HCT116 (cell line): ENCODE data around the gene ANAPC2. TPM values are rescaled to one million over a fixed set of nuclear protein-coding genes. Genes with fewer than 3 reads are reported as not detected.

Experiments
- ATAC-seq: fragments of 200-7000 bp; cut with Tn5 transposase; 2 replicates; pipeline ENCODE4 v1.9.1; 2020; ENCODE audit warnings: mild to moderate bottlenecking, moderate library complexity
- BruUV-seq: library from RNA; stranded (reverse); fragments of 400-500 nt; replicated peaks from 2 replicates; lab custom pipeline; 2021; lab: Mats Ljungman, UMichigan
- CTCF ChIA-PET: fragments of 300-600 bp; sonication (Branson Sonifier 250); formaldehyde crosslinking; loops from one replicate; lab custom pipeline; 2021; ENCODE audit warnings: antibody characterized with exemption; lab: Charles Lee
- POLR2A ChIA-PET: fragments of 300-600, 350-600 bp; sonication (Branson Sonifier 250); formaldehyde crosslinking; loops from one replicate; lab custom pipeline; 2021; ENCODE audit warnings: antibody characterized with exemption; lab: Charles Lee
- RAD21 ChIA-PET, 2 experiments: fragments of 300-600 bp; sonication (Branson Sonifier 250); formaldehyde crosslinking; loops; one replicate each; lab custom pipeline; 2023; ENCODE audit warnings: low total read pairs in 2 of 2; ENCODE audit not compliant: uncharacterized antibody in 2 of 2, unreplicated experiment in 2 of 2, low non-redundant PET in 1 of 2; lab: Charles Lee
- DNase-seq: peaks from one replicate; pipeline ENCODE4 v3.0.0-alpha.2; 2010; ENCODE audit warnings: low read depth, low spot score
- H2AFZ ChIP-seq: fragments of 200-600 bp; shearing (Covaris generic), sonication (generic); 2 replicates; pipeline ENCODE4 v1.6.1; 2017; ENCODE audit warnings: low read depth, mixed run types, mixed read lengths, antibody characterized with exemption, low read length; ENCODE audit not compliant: poor library complexity, severe bottlenecking
- H3K27ac ChIP-seq: 2 replicates; pipeline ENCODE4 v1.5.1; 2012; ENCODE audit warnings: low read depth, low read length
- H3K27me3 ChIP-seq: fragments of 200-600 bp; sonication (generic); 2 replicates; pipeline ENCODE4 v1.6.1; 2016; ENCODE audit warnings: mixed run types, low read length, mixed read lengths; ENCODE audit not compliant: insufficient read depth
- H3K36me3 ChIP-seq, 2 experiments: fragments of 200-500 bp in 1 of 2; fragments of 200-600 bp in 1 of 2; sonication (Bioruptor generic) in 1 of 2; sonication (generic) in 1 of 2; 2 replicates each; pipeline versions ENCODE4 v1.5.1 to v1.6.1; 2014 to 2016; ENCODE audit warnings: low read length in 2 of 2, inconsistent platforms in 1 of 2, mixed read lengths in 1 of 2, mixed run types in 1 of 2; ENCODE audit not compliant: insufficient read depth in 2 of 2, control insufficient read depth in 1 of 2
- H3K4me1 ChIP-seq, 2 experiments: fragments of 200-600 bp in 1 of 2; sonication (generic) in 1 of 2; 2 replicates each; pipeline versions ENCODE4 v1.5.1 to v1.6.1; 2012 to 2017; ENCODE audit warnings: low read length in 2 of 2, inconsistent platforms in 1 of 2, mild to moderate bottlenecking in 1 of 2, mixed read lengths in 1 of 2, mixed run types in 1 of 2, moderate library complexity in 1 of 2; ENCODE audit not compliant: insufficient read depth in 2 of 2, control insufficient read depth in 1 of 2
- H3K4me2 ChIP-seq: fragments of 200-600 bp; sonication (generic); 2 replicates; pipeline ENCODE4 v1.6.1; 2017; ENCODE audit warnings: mixed run types, low read length, mixed read lengths
- H3K4me3 ChIP-seq, 2 experiments: fragments of 200-600 bp in 1 of 2; sonication (generic) in 1 of 2; replicated peaks in 1 of 2; 2 replicates each; pipeline ENCODE4 v1.5.1; 2011 to 2016; ENCODE audit warnings: low read length in 2 of 2, control low read depth in 1 of 2, low read depth in 1 of 2, mild to moderate bottlenecking in 1 of 2, mixed read lengths in 1 of 2, mixed run types in 1 of 2
- H3K79me2 ChIP-seq: fragments of 200-600 bp; sonication (generic); 2 replicates; pipeline ENCODE4 v1.6.1; 2017; ENCODE audit warnings: mild to moderate bottlenecking, mixed run types, low read length, moderate library complexity, mixed read lengths; ENCODE audit not compliant: insufficient read depth
- H3K9ac ChIP-seq: fragments of 200-600 bp; sonication (generic); 2 replicates; pipeline ENCODE4 v1.6.1; 2016; ENCODE audit warnings: low read length, mixed read lengths
- H3K9me2 ChIP-seq: fragments of 200-600 bp; sonication (generic), shearing (Covaris generic); 2 replicates; pipeline ENCODE4 v1.6.1; 2017; ENCODE audit warnings: mixed run types, mild to moderate bottlenecking, moderate library complexity; ENCODE audit not compliant: insufficient read depth
- H3K9me3 ChIP-seq, 2 experiments: fragments of 200-500 bp in 1 of 2; fragments of 200-600 bp in 1 of 2; sonication (Bioruptor generic) in 1 of 2; sonication (generic) in 1 of 2; 2 replicates each; pipeline ENCODE4 v1.6.1; 2014 to 2017; ENCODE audit warnings: low read length in 2 of 2, mixed read lengths in 2 of 2, inconsistent platforms in 1 of 2, low read depth in 1 of 2, mild to moderate bottlenecking in 1 of 2, mixed run types in 1 of 2, moderate library complexity in 1 of 2; ENCODE audit not compliant: control insufficient read depth in 1 of 2, insufficient read depth in 1 of 2
- H4K20me1 ChIP-seq: fragments of 200-600 bp; sonication (generic), shearing (Covaris generic); 2 replicates; pipeline ENCODE4 v1.6.1; 2017; ENCODE audit warnings: mixed run types, mild to moderate bottlenecking, moderate library complexity; ENCODE audit not compliant: insufficient read depth
- ATF3 ChIP-seq: IDR thresholded peaks from 2 replicates; pipeline ENCODE4 v1.6.1; 2012
- CBX3 ChIP-seq: IDR thresholded peaks from 2 replicates; pipeline ENCODE4 v1.6.1; 2012; ENCODE audit warnings: low read depth
- FOSL1 ChIP-seq: IDR thresholded peaks from 2 replicates; pipeline ENCODE4 v1.6.1; 2012; ENCODE audit warnings: low read depth
- POLR2A ChIP-seq: IDR thresholded peaks from 2 replicates; pipeline ENCODE4 v1.7.0; 2011; ENCODE audit warnings: borderline replicate concordance; ENCODE audit not compliant: insufficient read depth, insufficient read length; ENCODE audit errors: extremely low read depth
- intact Hi-C: fragments of 100-400 bp; cut with micrococcal nuclease; formaldehyde crosslinking; loops from 2 replicates; pipeline ENCODE4 v1.10.0; 2022
- total RNA-seq: library from RNA; stranded (reverse); gene quantifications from one replicate; pipeline ENCODE4 v1.2.1, GENCODE V29; 2021; ENCODE audit not compliant: unreplicated experiment
- TF ChIP-seq, protein P1 (sequence below): IDR thresholded peaks from 2 replicates; pipeline ENCODE4 v1.6.1; 2012
- TF ChIP-seq, protein P2 (sequence below), 3 experiments: fragments of 200-600 bp in 1 of 3; sonication (generic) in 1 of 3; IDR thresholded peaks in 2 of 3; conservative IDR thresholded peaks in 1 of 3; 2 replicates each; pipeline ENCODE4 v1.5.1; 2012 to 2017; ENCODE audit warnings: low read depth in 2 of 3, low read length in 2 of 3, antibody characterized with exemption in 1 of 3, borderline replicate concordance in 1 of 3, control low read depth in 1 of 3, mild to moderate bottlenecking in 1 of 3, mixed read lengths in 1 of 3, mixed run types in 1 of 3, moderate library complexity in 1 of 3; ENCODE audit not compliant: insufficient read depth in 1 of 3

ANAPC2 gene
- total RNA-seq, 1 experiment from 2014 or later = 75.5 TPM

GRCh38 chr9:137166380-137167229, 21.8 kb downstream of the ANAPC2 start:
- H3K36me3 ChIP-seq = no peaks in the 10 kb centered on the region
- TF ChIP-seq, protein P1, sequence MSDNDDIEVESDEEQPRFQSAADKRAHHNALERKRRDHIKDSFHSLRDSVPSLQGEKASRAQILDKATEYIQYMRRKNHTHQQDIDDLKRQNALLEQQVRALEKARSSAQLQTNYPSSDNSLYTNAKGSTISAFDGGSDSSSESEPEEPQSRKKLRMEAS = no peak
- TF ChIP-seq, protein P2, sequence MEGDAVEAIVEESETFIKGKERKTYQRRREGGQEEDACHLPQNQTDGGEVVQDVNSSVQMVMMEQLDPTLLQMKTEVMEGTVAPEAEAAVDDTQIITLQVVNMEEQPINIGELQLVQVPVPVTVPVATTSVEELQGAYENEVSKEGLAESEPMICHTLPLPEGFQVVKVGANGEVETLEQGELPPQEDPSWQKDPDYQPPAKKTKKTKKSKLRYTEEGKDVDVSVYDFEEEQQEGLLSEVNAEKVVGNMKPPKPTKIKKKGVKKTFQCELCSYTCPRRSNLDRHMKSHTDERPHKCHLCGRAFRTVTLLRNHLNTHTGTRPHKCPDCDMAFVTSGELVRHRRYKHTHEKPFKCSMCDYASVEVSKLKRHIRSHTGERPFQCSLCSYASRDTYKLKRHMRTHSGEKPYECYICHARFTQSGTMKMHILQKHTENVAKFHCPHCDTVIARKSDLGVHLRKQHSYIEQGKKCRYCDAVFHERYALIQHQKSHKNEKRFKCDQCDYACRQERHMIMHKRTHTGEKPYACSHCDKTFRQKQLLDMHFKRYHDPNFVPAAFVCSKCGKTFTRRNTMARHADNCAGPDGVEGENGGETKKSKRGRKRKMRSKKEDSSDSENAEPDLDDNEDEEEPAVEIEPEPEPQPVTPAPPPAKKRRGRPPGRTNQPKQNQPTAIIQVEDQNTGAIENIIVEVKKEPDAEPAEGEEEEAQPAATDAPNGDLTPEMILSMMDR (IDR thresholded peaks at IDR 0.05 in 2 of 3, conservative IDR thresholded peaks at IDR 0.05 in 1 of 3; ENCODE audit: borderline replicate concordance in 1 of 3, insufficient read depth in 1 of 3, low read depth in 2 of 3, low read length in 2 of 3) = no peak
- TF ChIP-seq POLR2A (no peak), ATF3 (no peak), CBX3 (no peak), FOSL1 (no peak)
- ATAC-seq (no peak), DNase-seq (no peak)
- no peaks in the 10 kb centered on the region for H3K9me3 ChIP-seq
- no peaks in the 10 kb centered on the region for H4K20me1 ChIP-seq
- no peaks in the 10 kb centered on the region for H3K9me2 ChIP-seq
- no peak overlapping the region for H3K4me3 ChIP-seq
- H3K4me2 ChIP-seq = no peak overlapping the region; the same call in 1 of the 2 replicates
- CTCF ChIA-PET = no interaction called here
- H3K9ac ChIP-seq = no peak overlapping the region
- H3K27me3 ChIP-seq = no peaks in the 10 kb centered on the region
- BruUV-seq = no TSS peak
- RAD21 ChIA-PET = no interaction called here
- peaks cover 18 to 63% of the 10 kb centered on the region in 2 experiments for H3K4me1 ChIP-seq
- intact Hi-C loops = no loop called here
- H3K79me2 ChIP-seq = no peaks in the 10 kb centered on the region
- no peak overlapping the region for H2AFZ ChIP-seq
- no peak overlapping the region for H3K27ac ChIP-seq
- POLR2A ChIA-PET = interaction anchor here (3.4 kb wide), 1 partner anchor 16 kb away, joined by 12 read pairs; no protein-coding TSS in a partner anchor
